22Rv1 (cell line): ENCODE measurements around the gene MRPL53.

ENCODE experiments used
- ZFX ChIP-seq: fragments of 450-650 bp; IDR thresholded peaks from 2 replicates; pipeline ENCODE4 v1.6.1; 2017; ENCODE audit warnings: antibody characterized with exemption, borderline replicate concordance
- TF ChIP-seq, protein P1 (sequence below): fragments of 450-650 bp; IDR thresholded peaks from 2 replicates; pipeline ENCODE4 v1.5.1; 2017; ENCODE audit warnings: mild to moderate bottlenecking

- TF ChIP-seq, protein P1, sequence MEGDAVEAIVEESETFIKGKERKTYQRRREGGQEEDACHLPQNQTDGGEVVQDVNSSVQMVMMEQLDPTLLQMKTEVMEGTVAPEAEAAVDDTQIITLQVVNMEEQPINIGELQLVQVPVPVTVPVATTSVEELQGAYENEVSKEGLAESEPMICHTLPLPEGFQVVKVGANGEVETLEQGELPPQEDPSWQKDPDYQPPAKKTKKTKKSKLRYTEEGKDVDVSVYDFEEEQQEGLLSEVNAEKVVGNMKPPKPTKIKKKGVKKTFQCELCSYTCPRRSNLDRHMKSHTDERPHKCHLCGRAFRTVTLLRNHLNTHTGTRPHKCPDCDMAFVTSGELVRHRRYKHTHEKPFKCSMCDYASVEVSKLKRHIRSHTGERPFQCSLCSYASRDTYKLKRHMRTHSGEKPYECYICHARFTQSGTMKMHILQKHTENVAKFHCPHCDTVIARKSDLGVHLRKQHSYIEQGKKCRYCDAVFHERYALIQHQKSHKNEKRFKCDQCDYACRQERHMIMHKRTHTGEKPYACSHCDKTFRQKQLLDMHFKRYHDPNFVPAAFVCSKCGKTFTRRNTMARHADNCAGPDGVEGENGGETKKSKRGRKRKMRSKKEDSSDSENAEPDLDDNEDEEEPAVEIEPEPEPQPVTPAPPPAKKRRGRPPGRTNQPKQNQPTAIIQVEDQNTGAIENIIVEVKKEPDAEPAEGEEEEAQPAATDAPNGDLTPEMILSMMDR, result no peak
- no peak for TF ChIP-seq ZFX
Measured at GRCh38 chr2:74511104-74511989, 38.9 kb upstream of the MRPL53 start.
